ENCODE data around the gene JAK1. TPM values are rescaled to one million over a fixed set of nuclear protein-coding genes. Genes with fewer than 3 reads are reported as not detected.

Gene JAK1
- total and polyA plus RNA-seq, 7 donors, result 43.8 to 143 (median 99.6) TPM

GRCh38 chr1:64801851-64802523 is 164.4 kb downstream of the JAK1 start:
- Histone ChIP-seq H3K4me1 (no peaks in the 10 kb centered on the region), H3K27me3 (no peaks in the 10 kb centered on the region), H3K27ac (no peak overlapping the region), H3K9me3 (no peaks in the 10 kb centered on the region), H3K36me3 (peaks cover 0 to 16% (median 2%) of the 10 kb centered on the region in 4 donors), H3K4me3 (no peak overlapping the region)
- WGBS, 2 donors, result 88 to 93% methylated on average over 6 of the region's 6 CpGs
- intact Hi-C loops (cut with DNase I), result no loop called here
- no peak for TF ChIP-seq POLR2A (IDR thresholded peaks at IDR 0.05)
- no peak for TF ChIP-seq POLR2AphosphoS5 (IDR thresholded peaks at IDR 0.05)
- TF ChIP-seq EP300 (IDR thresholded peaks at IDR 0.05), result no peak
- no peak for TF ChIP-seq CTCF (IDR thresholded peaks at IDR 0.05)
- no peak for DNase-seq

- no peak for DNase-seq
- no peaks in the 10 kb centered on the region for H3K9me3 ChIP-seq
- intact Hi-C loops (cut with DNase I), result no loop called here
Measured at GRCh38 chr1:64798872-64799271, 167.5 kb downstream of the JAK1 start.

GRCh38 chr1:64790832-64791487 is 175.4 kb downstream of the JAK1 start:
- intact Hi-C loops (cut with DNase I), result no loop called here
- 94 to 96% methylated on average over 2 of the region's 2 CpGs for WGBS, 2 donors
- peaks cover 0 to 19% (median 2%) of the 10 kb centered on the region in 4 donors for H3K36me3 ChIP-seq
- H3K4me3 ChIP-seq, result no peak overlapping the region
- no peaks in the 10 kb centered on the region for H3K27me3 ChIP-seq
- no peak overlapping the region for H3K27ac ChIP-seq
- TF ChIP-seq POLR2A (IDR thresholded peaks at IDR 0.05) (no peak), EP300 (IDR thresholded peaks at IDR 0.05) (no peak), POLR2AphosphoS5 (IDR thresholded peaks at IDR 0.05) (no peak), CTCF (IDR thresholded peaks at IDR 0.05) (no peak)
- H3K4me1 ChIP-seq, result no peaks in the 10 kb centered on the region
- H3K9me3 ChIP-seq, result peaks cover 0 to 7% (median 6%) of the 10 kb centered on the region in 4 donors
- no peak for DNase-seq

More at GRCh38 chr1:64798872-64799271, 167.5 kb downstream of the JAK1 start:
- H3K27ac ChIP-seq, result no peak overlapping the region
- no peaks in the 10 kb centered on the region for H3K4me1 ChIP-seq
- H3K36me3 ChIP-seq, result no peaks in the 10 kb centered on the region
- no peak overlapping the region for H3K4me3 ChIP-seq
- TF ChIP-seq POLR2AphosphoS5 (IDR thresholded peaks at IDR 0.05) (no peak), POLR2A (IDR thresholded peaks at IDR 0.05) (no peak), EP300 (IDR thresholded peaks at IDR 0.05) (no peak), CTCF (IDR thresholded peaks at IDR 0.05) (no peak)
- H3K27me3 ChIP-seq, result no peaks in the 10 kb centered on the region

Small RNA genes within 50 kb of the gene (small RNA-seq; reads per million reads assigned to genes)
- gene AL606517.2, result 0 reads per million in 3 donors

Other genes starting within 250 kb of the JAK1 start
- 10 to 100 TPM; 12.7 to 22.2 (median 17.4) TPM for gene RAVER2, start 221.5 kb downstream of the JAK1 start, total RNA-seq
- 10 to 100 TPM; 11.9 to 48.8 (median 33.0) TPM for gene RAVER2, start 221.5 kb downstream of the JAK1 start, polyA plus RNA-seq
- gene AK4, start 181.7 kb upstream of the JAK1 start, total RNA-seq, result 10 to 100 TPM; 37.8 to 74.1 (median 46.2) TPM
- 10 to 100 TPM in 2 of 3 donors, 1 to 10 TPM in 1; 9.7 to 13.5 (median 10.8) TPM for gene AK4, start 181.7 kb upstream of the JAK1 start, polyA plus RNA-seq

Measured in sigmoid colon (tissue), 7 donors.